RCC 7860 (cell line): ENCODE results near the gene TAGLN3.

Experiments used
- DNase-seq: peaks from one replicate; pipeline ENCODE4 v3.0.0-alpha.2; 2015; ENCODE audit warnings: low spot score
- FAIRE-seq: peaks from 2 replicates; lab custom pipeline; 2012; peaks lifted over from hg19 to GRCh38; lab: Jason Lieb, UNC

The TAGLN3 gene

GRCh38 chr3:111976254-111976653, 22.5 kb upstream of the TAGLN3 start:
- no peak for FAIRE-seq
- no peak for DNase-seq

- DNase-seq (peak; percentile 96), FAIRE-seq (peak; percentile 90)
These were observed 19.9 kb upstream of the TAGLN3 start, which contains the start of gene ABHD10 for GRCh38 chr3:111978583-111979433. Gene ABHD10, plus strand, starts transcription at chr3:111979026. Its CDS starts 36 bp downstream, at chr3:111979062.

GRCh38 chr3:111979434-111980038, 19.2 kb upstream of the TAGLN3 start:
- FAIRE-seq (peak; percentile 45), DNase-seq (no peak)

- DNase-seq (no peak), FAIRE-seq (no peak)
These were observed 17.8 kb upstream of the TAGLN3 start for GRCh38 chr3:111980716-111981456.

- DNase-seq, result no peak
- peak; percentile 4 for FAIRE-seq
These were observed 17.3 kb upstream of the TAGLN3 start for GRCh38 chr3:111981457-111981763.

- DNase-seq (no peak), FAIRE-seq (no peak)
These were observed 14.0 kb upstream of the TAGLN3 start for GRCh38 chr3:111984636-111985298.

GRCh38 chr3:111986800-111987199, 11.9 kb upstream of the TAGLN3 start:
- DNase-seq (no peak), FAIRE-seq (no peak)

- FAIRE-seq (peak; percentile 89), DNase-seq (peak; percentile 54)
These were observed 9.6 kb upstream of the TAGLN3 start for GRCh38 chr3:111989061-111989678.

- FAIRE-seq, result no peak
- no peak for DNase-seq
These were observed 5.7 kb upstream of the TAGLN3 start for GRCh38 chr3:111993038-111993437.

- FAIRE-seq (no peak), DNase-seq (no peak)
These were observed 982 bp downstream of the TAGLN3 start for GRCh38 chr3:111999484-112000324.

GRCh38 chr3:112000367-112000771, 1.6 kb downstream of the TAGLN3 start:
- DNase-seq (no peak), FAIRE-seq (no peak)

- FAIRE-seq, result no peak
- DNase-seq, result no peak
These were observed 2.2 kb downstream of the TAGLN3 start for GRCh38 chr3:112000966-112001365.

- DNase-seq, result no peak
- FAIRE-seq, result no peak
These were observed 2.8 kb downstream of the TAGLN3 start for GRCh38 chr3:112001526-112001925.

- DNase-seq (peak; percentile 96), FAIRE-seq (peak; percentile 89)
These were observed 3.6 kb downstream of the TAGLN3 start for GRCh38 chr3:112002096-112002971.

- FAIRE-seq, result no peak
- no peak for DNase-seq
These were observed 4.8 kb downstream of the TAGLN3 start for GRCh38 chr3:112003321-112004080.

GRCh38 chr3:112004187-112004586, 5.5 kb downstream of the TAGLN3 start:
- DNase-seq (no peak), FAIRE-seq (no peak)

- no peak for FAIRE-seq
- no peak for DNase-seq
These were observed 5.9 kb downstream of the TAGLN3 start for GRCh38 chr3:112004669-112005068.

- FAIRE-seq (no peak), DNase-seq (peak; percentile 13)
These were observed 6.5 kb downstream of the TAGLN3 start for GRCh38 chr3:112005091-112005672.
